Coronary artery (tissue), 2 donors: Measurements from ENCODE around the gene TMOD3.

Experiments
- DNase-seq: peaks from one replicate; pipeline ENCODE4 v3.0.0-alpha.2; 2017; ENCODE audit warnings: low spot score
- H3K27ac ChIP-seq, 2 donors: fragments of 200-600 bp; sonication (generic); one replicate each; pipeline ENCODE4 v1.5.1; 2016 to 2019
- H3K4me3 ChIP-seq: fragments of 200-600 bp; sonication (generic); 2 replicates; pipeline ENCODE4 v1.5.1; 2016; ENCODE audit warnings: mild to moderate bottlenecking, moderate library complexity
- CTCF ChIP-seq: fragments of 200-600 bp; sonication (generic); IDR thresholded peaks from one replicate; pipeline ENCODE4 v1.5.1; 2019; ENCODE audit warnings: antibody characterized with exemption

Gene TMOD3

GRCh38 chr15:51887887-51888592, 58.6 kb downstream of the TMOD3 start:
- H3K27ac ChIP-seq: no peak overlapping the region
- TF ChIP-seq CTCF: no peak
- DNase-seq: no peak
- H3K4me3 ChIP-seq: no peak overlapping the region

GRCh38 chr15:51888593-51889195, 59.2 kb downstream of the TMOD3 start:
- Histone ChIP-seq H3K27ac (no peak overlapping the region), H3K4me3 (no peak overlapping the region)
- DNase-seq: no peak
- peak; percentile 30 for TF ChIP-seq CTCF

GRCh38 chr15:51889486-51889885, 60.0 kb downstream of the TMOD3 start:
- Histone ChIP-seq H3K27ac (no peak overlapping the region), H3K4me3 (no peak overlapping the region)
- no peak for TF ChIP-seq CTCF
- no peak for DNase-seq

- DNase-seq: no peak
- H3K4me3 ChIP-seq: no peak overlapping the region
- TF ChIP-seq CTCF: no peak
- no peak overlapping the region for H3K27ac ChIP-seq
These were observed 75.0 kb downstream of the TMOD3 start for GRCh38 chr15:51904421-51904820.

- TF ChIP-seq CTCF: no peak
- DNase-seq: no peak
- Histone ChIP-seq H3K27ac (no peak overlapping the region), H3K4me3 (no peak overlapping the region)
These were observed 75.5 kb downstream of the TMOD3 start for GRCh38 chr15:51904931-51905330.

- DNase-seq: no peak
These were observed 77.8 kb downstream of the TMOD3 start for GRCh38 chr15:51907136-51907862.

More at GRCh38 chr15:51907136-51907862, 77.8 kb downstream of the TMOD3 start:
- Histone ChIP-seq H3K4me3 (no peak overlapping the region), H3K27ac (no peak overlapping the region)
- TF ChIP-seq CTCF: no peak
